GM18951 (cell line): ENCODE results near the gene WDR45B.

Experiments
- POLR2A ChIP-seq: IDR thresholded peaks from 4 replicates; pipeline ENCODE4 v1.6.1; 2011; ENCODE audit warnings: mild to moderate bottlenecking; ENCODE audit not compliant: insufficient read length, insufficient read depth; ENCODE audit errors: extremely low read depth
- in situ Hi-C: fragments of 300-500 bp; cut with MboI; formaldehyde crosslinking; loops from one replicate; pipeline ENCODE4 v1.12.0; 2022; ENCODE audit warnings: low sequenced_read_pairs, mixed read lengths, inconsistent platforms; ENCODE audit not compliant: unreplicated experiment

WDR45B gene

DNA sequence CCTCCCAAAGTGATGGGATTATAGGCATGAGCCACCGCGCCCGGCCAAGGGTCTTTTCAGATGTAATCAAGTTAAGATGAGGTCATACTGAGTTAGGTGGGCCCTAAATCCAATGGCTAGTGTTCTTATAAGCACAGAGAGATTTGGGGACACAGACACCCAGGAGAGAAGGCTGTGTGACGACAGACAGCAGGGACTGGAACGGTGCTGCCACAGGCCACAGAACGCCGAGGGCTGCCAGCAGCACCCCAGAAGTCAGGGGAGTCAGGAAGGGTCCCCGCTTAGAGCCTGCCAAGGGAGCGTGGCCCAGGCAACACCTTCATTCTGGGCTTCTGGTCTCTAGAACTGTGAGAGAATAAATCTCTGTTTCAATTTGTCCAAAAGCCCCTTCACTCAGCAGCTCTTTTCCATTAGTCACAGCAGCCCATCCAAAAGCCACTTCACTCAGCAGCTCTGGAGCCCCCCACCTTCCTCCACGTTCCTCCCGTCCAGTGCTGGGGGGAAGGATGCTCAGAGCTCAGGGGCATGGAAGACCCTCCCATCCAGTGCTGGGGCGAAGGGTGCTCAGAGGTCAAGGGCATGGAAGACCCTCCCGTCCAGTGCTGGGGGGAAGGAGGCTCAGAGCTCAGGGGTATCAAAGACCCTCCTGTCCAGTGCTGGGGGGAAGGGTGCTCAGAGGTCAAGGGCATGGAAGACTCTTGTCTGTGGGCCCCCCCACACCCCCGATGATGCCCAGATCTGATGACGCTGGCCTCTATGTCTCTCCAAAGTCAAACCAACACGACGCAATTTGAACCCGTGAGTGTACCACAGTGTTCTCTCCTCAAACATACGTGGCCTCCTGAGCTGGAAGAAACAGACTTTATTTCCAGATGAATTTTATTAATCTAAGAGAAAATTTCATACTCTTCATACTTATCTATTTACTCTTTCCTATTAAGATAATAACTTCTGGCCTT, 38.4 kb upstream of the WDR45B start:
- TF ChIP-seq POLR2A: no peak
- in situ Hi-C loops: loop anchor here (10.0 kb wide), 1 partner anchor 88 kb away; no protein-coding TSS in a partner anchor

- no peak for TF ChIP-seq POLR2A
- in situ Hi-C loops: loop anchor here (10.0 kb wide), 1 partner anchor 90 kb away; no protein-coding TSS in a partner anchor
These were observed 37.0 kb upstream of the WDR45B start for GRCh38 chr17:82685291-82685690.

DNA sequence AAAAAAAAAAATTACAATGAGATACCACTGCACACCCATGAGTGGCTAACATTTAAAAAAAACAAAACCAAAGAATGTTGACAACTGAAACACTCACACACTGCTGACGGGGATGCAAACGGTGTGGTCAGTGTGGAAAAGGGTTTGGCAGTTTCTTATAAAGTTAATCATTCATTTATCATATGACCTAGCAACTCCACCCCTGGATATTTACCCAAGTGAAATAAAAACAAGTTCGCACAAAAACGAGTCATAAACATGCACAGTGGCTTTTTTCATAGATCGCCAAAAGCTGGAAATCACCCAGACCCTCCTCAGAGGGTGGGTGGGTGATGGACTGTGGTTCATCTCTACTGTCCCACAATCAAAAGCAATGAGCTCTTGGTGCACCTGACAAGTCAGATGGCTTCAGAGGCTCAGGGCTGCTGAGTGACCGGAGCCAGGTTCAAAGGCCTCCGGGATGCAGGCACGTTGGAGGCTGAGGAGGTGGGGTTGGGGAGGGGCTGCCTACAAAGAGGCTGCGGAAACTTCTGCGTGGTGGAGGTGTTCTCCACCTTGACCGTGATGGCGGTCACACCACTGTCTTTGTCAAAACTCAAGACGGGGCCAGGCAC, 36.1 kb upstream of the WDR45B start:
- in situ Hi-C loops: loop anchor here (10.0 kb wide), 1 partner anchor 90 kb away; no protein-coding TSS in a partner anchor
- no peak for TF ChIP-seq POLR2A

DNA sequence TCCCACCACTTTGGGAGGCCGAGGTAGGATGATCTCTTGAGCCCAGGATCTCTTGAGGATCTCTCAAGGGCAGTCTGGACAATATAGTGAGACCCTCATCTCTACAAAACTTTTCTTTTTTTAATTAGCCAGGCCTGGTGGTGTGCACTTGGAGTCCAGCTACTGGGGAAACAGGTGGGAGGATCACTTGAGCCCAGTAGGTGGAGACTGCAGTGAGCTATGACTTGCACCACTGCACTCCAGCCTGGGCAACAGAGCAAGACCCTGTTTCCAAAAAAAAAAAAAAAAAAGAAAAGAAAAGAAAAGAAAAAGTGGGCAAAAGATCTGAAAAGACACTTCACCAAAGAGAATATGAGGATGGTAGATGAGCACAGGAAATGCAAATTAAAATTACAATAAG, 35.3 kb upstream of the WDR45B start:
- in situ Hi-C loops: loop anchor here (10.0 kb wide), 1 partner anchor 91 kb away; no protein-coding TSS in a partner anchor
- no peak for TF ChIP-seq POLR2A

- TF ChIP-seq POLR2A: no peak
- in situ Hi-C loops: loop anchor here (10.0 kb wide), 1 partner anchor 93 kb away; no protein-coding TSS in a partner anchor
These were observed 33.3 kb upstream of the WDR45B start for GRCh38 chr17:82681547-82681946.

- no peak for TF ChIP-seq POLR2A
- in situ Hi-C loops: loop anchor here (10.0 kb wide), 1 partner anchor 95 kb away; no protein-coding TSS in a partner anchor
These were observed 31.6 kb upstream of the WDR45B start for GRCh38 chr17:82679586-82680465.

- TF ChIP-seq POLR2A: no peak
- in situ Hi-C loops: no loop called here
These were observed 30.1 kb upstream of the WDR45B start for GRCh38 chr17:82678265-82678891.

GRCh38 chr17:82677353-82677925, 29.2 kb upstream of the WDR45B start:
- TF ChIP-seq POLR2A: no peak
- in situ Hi-C loops: no loop called here

- TF ChIP-seq POLR2A: no peak
- in situ Hi-C loops: no loop called here
These were observed 27.4 kb upstream of the WDR45B start for GRCh38 chr17:82675476-82676245.

GRCh38 chr17:82674656-82675475, 26.6 kb upstream of the WDR45B start:
- in situ Hi-C loops: no loop called here

DNA sequence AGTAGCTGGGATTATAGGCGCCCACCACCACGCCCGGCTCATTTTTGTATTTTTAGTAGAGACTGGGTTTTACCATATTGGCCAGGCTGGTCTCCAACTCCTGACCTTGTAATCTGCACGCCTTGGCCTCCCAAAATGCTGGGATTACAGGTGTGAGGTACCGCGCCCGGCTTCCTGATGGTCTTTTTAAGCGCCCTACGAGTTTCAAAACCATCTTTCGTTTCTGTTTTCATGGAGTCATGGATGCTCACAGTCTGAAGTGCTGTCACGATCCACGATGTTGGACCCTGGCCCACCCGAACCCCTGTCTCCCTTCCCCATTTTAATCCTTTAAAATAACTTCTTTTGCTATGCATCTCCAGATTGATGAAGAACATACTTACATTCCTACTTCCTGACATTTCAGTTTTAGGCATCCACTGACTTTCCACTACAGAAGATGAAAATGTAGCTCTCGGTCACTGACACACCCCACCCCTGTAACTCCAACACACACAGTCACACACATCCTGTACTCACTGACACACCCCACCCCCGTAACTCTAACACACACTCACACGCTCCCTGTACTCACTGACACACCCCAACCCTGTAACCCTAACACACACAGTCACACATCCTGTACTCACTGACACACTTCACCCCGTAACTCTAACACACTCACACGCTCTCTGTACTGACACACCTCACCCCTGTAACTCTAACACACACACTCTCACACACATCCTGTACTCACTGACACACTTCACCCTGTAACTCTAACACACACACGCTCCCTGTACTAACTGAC, 22.6 kb upstream of the WDR45B start:
- no peak for TF ChIP-seq POLR2A
- in situ Hi-C loops: no loop called here

More at GRCh38 chr17:82674656-82675475, 26.6 kb upstream of the WDR45B start:
- no peak for TF ChIP-seq POLR2A
